Ishikawa (cell line): ENCODE results near the gene PRRX2.

Experiments
- CEBPB ChIP-seq: IDR thresholded peaks from 2 replicates; pipeline ENCODE4 v1.6.1; 2012
- CREB1 ChIP-seq: IDR thresholded peaks from 2 replicates; pipeline ENCODE4 v1.6.1; 2012; ENCODE audit warnings: low read depth
- EGR1 ChIP-seq: IDR thresholded peaks from 2 replicates; pipeline ENCODE4 v1.6.1; 2012
- EP300 ChIP-seq: IDR thresholded peaks from 2 replicates; pipeline ENCODE4 v1.6.1; 2012; ENCODE audit warnings: borderline replicate concordance
- FOXM1 ChIP-seq: IDR thresholded peaks from 2 replicates; pipeline ENCODE4 v1.6.1; 2012; ENCODE audit warnings: low read depth, borderline replicate concordance
- NFIC ChIP-seq: IDR thresholded peaks from 2 replicates; pipeline ENCODE4 v1.6.1; 2012
- RAD21 ChIP-seq: IDR thresholded peaks from 2 replicates; pipeline ENCODE4 v1.6.1; 2012; ENCODE audit warnings: low read depth
- REST ChIP-seq: IDR thresholded peaks from 2 replicates; pipeline ENCODE4 v1.6.1; 2012; ENCODE audit warnings: low read depth, mild to moderate bottlenecking
- TAF1 ChIP-seq: IDR thresholded peaks from 2 replicates; pipeline ENCODE4 v1.6.1; 2012; ENCODE audit warnings: low read depth, mild to moderate bottlenecking
- TCF12 ChIP-seq: IDR thresholded peaks from 2 replicates; pipeline ENCODE4 v1.6.1; 2012; ENCODE audit warnings: low read depth
- TEAD4 ChIP-seq: IDR thresholded peaks from 2 replicates; pipeline ENCODE4 v1.6.1; 2012
- YY1 ChIP-seq: IDR thresholded peaks from 2 replicates; pipeline ENCODE4 v1.6.1; 2012; ENCODE audit warnings: low read depth
- ZBTB7A ChIP-seq: IDR thresholded peaks from 2 replicates; pipeline ENCODE4 v1.6.1; 2012; ENCODE audit warnings: low read depth
- TF ChIP-seq, protein P1 (sequence below): IDR thresholded peaks from 2 replicates; pipeline ENCODE4 v1.6.1; 2012
- TF ChIP-seq, protein P2 (sequence below): IDR thresholded peaks from 2 replicates; pipeline ENCODE4 v1.6.1; 2012

The PRRX2 gene

GRCh38 chr9:129703667-129704355 lies 38.4 kb downstream of the PRRX2 start:
- peak; percentile 48 for TF ChIP-seq NFIC
- no peak for TF ChIP-seq CEBPB

- TF ChIP-seq REST (no peak), CREB1 (no peak), EGR1 (no peak), NFIC (no peak)
Observed at GRCh38 chr9:129704807-129705206, 39.4 kb downstream of the PRRX2 start.

DNA sequence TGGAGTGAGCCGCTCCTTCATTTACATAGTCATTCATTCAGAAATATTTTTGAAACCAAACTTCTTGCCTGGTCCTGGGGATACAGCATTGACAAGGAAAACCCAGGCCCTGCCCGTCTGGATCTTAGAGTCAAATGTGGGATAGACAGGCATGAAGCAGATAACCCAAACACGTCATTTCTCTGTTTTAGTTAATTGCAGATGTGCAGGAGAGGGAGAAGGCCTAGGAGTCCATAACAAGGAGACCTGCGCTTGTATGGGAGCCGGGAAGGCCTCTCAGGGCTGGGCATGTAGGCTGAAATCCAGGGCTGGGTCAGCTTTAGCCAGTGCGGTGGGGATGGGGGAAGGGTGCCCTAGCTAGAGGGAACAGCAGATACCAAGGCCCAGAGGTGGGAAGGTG lies 43.3 kb downstream of the PRRX2 start:
- TF ChIP-seq, protein P1, sequence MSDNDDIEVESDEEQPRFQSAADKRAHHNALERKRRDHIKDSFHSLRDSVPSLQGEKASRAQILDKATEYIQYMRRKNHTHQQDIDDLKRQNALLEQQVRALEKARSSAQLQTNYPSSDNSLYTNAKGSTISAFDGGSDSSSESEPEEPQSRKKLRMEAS, result no peak
- no peak for TF ChIP-seq TCF12
- TF ChIP-seq RAD21, result no peak
- no peak for TF ChIP-seq TEAD4
- TF ChIP-seq YY1, result no peak
- TF ChIP-seq REST, result no peak

GRCh38 chr9:129709438-129710168 lies 44.2 kb downstream of the PRRX2 start:
- TF ChIP-seq TEAD4 (no peak), NFIC (0 out of 2 replicates have a peak, but pooled peaks have one; percentile 4), RAD21 (0 out of 2 replicates have a peak, but pooled peaks have one; percentile 4), EP300 (peak; percentile 52; the same call in 1 of the 2 replicates), ZBTB7A (peak; percentile 62; the same call in 1 of the 2 replicates), YY1 (0 out of 2 replicates have a peak, but pooled peaks have one; percentile 13)

DNA sequence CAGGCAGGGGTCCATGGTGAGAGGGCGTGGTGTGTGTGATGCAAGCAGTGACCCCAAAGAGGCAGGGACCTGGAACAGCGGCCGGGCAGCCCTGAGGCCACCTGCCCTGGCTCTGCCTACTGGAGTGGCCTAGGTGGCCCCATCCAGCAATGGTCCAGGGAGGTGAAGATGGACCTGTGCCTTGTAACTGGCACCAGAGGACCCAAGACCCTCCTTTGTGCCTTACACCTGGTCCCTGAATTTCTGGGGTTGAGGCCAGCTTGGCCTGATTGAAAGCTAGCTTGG lies 44.7 kb downstream of the PRRX2 start:
- TF ChIP-seq REST, result no peak
- TF ChIP-seq TAF1, result no peak
- TF ChIP-seq EGR1, result no peak
- no peak for TF ChIP-seq EP300
- TF ChIP-seq FOXM1, result no peak
- TF ChIP-seq, protein P1, result no peak
- TF ChIP-seq TEAD4, result no peak
- TF ChIP-seq, protein P2, sequence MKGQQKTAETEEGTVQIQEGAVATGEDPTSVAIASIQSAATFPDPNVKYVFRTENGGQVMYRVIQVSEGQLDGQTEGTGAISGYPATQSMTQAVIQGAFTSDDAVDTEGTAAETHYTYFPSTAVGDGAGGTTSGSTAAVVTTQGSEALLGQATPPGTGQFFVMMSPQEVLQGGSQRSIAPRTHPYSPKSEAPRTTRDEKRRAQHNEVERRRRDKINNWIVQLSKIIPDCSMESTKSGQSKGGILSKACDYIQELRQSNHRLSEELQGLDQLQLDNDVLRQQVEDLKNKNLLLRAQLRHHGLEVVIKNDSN, result no peak
- TF ChIP-seq ZBTB7A, result no peak
- TF ChIP-seq RAD21, result no peak
- no peak for TF ChIP-seq NFIC
